Ramos (cell line): ENCODE measurements around the gene STK32B.

Experiments used
- in situ Hi-C: fragments of 300-500 bp; cut with MboI; formaldehyde crosslinking; loops from one replicate; pipeline ENCODE4 v1.14.3; 2022; ENCODE audit warnings: low sequenced_read_pairs; ENCODE audit not compliant: unreplicated experiment

The STK32B gene

DNA sequence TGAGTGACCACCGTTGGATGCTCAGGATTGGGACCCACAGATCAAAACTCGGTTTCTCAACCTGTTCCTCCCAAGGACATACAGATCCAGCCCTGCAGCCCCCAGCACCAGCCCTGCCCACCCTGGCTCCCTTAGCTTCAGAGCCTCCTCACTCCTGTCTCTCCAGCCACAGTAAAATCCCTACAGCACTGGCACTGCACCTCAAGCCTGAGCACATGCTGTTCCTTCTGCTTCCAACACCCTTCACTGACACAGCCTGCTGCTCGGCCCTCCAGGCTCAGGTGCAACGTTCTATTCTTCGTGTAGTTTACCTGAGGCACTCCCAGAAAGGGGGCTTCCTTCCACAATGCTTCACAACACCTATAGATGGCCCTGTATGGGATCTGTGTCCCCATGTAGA lies 493.5 kb downstream of the STK32B start:
- in situ Hi-C loops: no loop called here

DNA sequence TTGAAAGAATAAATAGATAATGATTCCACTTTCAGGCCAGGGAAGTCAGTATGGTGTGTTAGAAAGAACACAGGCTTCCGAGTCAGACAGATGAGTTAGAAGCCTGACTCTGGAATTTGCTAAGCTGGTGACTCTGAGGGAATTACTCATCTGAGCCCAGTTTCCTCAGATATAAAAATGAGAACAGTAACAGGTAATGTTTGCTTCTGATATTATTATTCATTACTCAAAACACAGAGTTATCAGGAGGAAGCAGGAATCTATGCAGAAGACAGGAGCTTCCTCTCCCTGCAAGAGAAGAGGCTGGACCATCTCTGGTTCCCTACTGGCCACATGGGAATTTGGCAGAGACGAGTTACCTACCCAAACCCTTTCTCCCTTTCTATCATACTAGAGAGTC lies 494.0 kb downstream of the STK32B start:
- in situ Hi-C loops: no loop called here

DNA sequence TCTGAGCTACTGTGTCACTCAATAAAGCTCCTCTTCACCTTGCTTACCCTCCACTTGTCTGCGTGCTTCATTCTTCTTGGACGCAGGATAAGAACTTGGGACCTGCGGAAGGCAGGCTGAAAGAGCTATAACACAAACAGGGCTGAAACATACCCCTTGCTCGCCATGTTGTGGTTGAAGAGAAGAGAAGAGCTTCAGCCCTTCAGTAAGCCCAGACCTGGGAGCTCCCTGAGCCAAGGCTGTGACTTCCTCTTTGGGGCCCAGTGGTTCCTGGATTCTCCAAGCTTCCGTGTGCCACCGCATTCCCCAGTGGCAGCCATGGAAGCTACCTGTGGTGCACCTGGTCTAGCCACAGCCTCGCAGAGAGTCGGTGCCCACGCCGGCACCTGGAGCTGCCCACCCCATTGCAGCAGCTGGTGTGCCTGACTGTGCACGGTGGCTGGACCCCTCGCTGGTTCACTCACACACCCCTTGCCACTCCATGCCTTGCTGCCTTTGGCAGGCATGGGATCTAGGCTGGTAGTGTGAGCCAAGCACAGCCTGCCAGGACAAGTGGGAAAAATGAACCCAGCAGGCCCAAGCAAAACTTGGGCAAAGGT lies 496.5 kb downstream of the STK32B start:
- in situ Hi-C loops: no loop called here
